ENCODE results near the gene CDH15.

Gene CDH15

GRCh38 chr16:89140981-89141883 lies 30.3 kb upstream of the CDH15 start:
- DNase-seq (ENCODE audit: low read depth), result no peak

- no peak for DNase-seq (ENCODE audit: low read depth)
These were observed 29.7 kb upstream of the CDH15 start for GRCh38 chr16:89141884-89142267.

DNA sequence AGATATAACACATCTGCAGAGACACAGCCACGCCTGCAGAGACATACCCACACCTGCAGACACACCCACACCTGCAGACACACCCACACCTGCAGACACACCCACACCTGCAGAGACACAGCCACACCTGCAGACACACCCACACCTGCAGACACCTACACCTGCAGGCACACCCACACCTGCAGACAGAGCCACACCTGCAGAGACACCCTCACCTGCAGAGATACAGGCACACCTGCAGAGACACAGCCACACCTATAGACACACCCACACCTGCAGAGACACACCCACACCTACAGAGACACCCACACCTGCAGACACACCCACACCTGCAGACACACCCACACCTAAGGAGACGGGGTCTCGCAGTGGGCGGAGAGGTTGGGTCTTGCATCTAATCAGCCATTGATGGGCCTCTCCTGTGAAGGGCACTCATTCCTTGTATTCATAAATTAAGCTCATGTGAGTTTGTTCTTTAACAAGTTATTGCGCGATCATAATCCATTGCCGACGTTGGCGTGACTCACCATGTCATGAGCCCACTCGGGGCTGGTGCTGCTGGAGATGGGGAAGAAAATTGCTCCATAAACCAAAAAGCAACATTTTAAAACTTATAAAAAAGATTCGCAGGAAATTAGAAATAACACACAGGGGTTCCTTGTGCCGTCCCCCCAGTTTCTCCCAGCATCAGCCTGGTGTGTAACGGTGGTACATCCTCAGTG lies 28.9 kb upstream of the CDH15 start:
- no peak for DNase-seq (ENCODE audit: low read depth)

DNA sequence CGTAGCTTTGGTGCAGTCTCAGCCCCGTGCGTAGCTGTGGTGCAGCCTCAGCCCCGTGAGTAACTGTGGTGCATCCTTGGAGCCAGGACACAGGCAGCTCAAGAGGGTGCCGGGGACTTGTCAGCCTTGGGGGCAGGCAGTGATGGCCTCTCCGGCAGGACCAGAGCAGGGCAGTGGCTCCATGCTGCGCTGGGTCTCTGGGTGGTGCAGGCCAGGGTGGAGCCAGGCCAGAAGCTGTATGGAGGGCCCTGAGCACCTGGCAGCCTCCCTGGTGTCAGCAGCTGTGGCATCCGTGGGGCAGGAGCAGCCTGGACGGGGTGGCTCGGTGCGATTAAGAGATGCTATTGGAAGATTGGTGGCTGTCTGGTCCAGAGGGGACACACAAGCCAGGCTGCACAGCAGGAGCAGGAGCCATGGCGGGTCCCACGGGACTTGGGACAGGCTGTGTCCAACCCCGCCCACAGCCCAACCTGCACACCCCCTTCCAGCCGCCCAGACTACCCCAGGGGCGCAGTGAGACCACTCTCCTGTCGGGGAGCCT lies 28.3 kb upstream of the CDH15 start:
- no peak for DNase-seq (ENCODE audit: low read depth)

- DNase-seq (ENCODE audit: low read depth), result no peak
These were observed 27.5 kb upstream of the CDH15 start for GRCh38 chr16:89143911-89144675.

DNA sequence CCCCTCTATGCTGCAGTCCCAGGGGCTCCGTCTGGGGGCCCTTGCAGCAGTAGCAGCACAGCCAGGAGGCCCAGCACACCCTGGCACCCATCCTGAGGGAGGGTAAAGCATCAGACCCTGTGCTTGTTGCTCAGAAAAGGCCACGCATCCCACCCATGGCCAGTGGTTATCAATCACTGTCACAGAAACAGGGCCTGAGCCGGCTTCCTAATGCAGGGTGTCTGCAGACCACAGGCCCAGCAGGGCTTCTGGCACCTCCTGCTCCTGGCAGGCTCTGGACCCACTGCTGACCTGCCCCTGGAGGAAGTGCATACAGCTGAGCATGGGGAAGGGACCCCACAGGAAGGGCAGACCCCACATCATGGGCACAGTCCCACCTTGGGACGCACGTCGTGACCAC lies 26.9 kb upstream of the CDH15 start:
- DNase-seq (ENCODE audit: low read depth), result no peak

DNA sequence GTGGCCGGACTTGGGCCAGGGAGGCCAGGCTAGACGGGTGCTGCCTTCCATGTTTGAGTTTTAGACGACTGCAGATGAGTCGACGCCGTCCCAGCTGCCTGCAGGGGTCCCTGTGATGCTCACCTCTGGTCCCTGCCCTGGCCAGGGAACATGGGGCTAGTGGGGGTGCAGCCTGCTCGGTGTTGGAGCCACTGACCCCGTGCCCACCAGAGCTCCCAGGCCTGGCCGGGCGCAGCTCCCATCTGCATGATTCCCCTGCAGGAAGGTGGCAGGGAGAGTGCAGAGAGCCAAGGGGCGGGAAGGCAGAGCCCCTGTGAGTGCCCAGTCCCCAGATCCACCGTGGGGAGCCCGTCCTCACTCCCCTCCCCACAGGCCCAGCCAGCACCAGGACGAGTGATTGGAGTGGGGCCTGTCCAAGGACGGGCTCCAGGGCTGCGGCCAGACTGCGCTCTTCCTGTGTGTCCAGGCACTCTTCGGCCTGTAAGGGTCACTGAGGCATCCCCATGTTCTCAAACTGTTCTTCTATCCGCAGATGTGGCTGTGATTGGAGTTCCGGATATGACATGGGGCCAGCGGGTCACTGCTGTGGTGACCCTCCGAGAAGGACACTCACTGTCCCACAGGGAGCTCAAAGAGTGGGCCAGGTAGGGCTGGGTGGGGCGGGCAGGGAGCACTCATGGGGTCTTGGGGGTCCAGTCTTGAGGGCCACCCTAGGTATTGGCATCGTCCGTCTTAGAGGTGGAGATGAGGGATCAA lies 26.0 kb upstream of the CDH15 start:
- no peak for DNase-seq (ENCODE audit: low read depth)

GRCh38 chr16:89146211-89147005 lies 25.1 kb upstream of the CDH15 start:
- no peak for DNase-seq (ENCODE audit: low read depth)

DNA sequence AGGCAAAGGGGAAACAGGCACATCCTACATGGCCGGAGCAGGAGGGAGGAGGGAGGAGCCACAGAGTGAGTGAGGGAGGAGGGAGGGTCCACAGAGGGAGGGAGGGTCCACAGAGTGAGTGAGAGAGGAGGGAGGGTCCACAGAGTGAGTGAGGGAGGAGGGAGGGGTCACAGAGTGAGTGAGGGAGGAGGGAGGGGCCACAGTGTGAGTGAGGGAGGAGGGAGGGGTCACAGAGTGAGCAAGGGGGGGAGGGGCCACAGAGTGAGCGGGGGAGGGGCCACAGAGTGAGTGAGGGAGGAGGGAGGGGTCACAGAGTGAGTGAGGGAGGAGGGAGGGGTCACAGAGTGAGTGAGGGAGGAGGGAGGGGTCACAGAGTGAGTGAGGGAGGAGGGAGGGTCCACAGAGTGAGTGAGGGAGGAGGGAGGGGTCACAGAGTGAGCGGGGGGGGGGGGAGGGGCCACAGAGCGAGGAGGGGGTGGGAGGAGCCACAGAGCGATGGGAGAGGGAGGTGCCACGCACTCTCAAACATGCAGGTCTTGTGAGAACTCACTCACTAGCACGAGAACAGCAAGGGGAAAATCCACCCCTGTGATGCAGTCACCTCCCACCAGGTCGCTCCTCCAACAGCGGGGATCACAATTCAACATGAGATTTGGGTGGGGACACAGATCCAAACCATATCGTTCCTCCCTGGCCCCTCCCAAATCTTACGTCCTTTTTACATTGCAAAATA lies 24.3 kb upstream of the CDH15 start:
- no peak for DNase-seq (ENCODE audit: low read depth)

DNA sequence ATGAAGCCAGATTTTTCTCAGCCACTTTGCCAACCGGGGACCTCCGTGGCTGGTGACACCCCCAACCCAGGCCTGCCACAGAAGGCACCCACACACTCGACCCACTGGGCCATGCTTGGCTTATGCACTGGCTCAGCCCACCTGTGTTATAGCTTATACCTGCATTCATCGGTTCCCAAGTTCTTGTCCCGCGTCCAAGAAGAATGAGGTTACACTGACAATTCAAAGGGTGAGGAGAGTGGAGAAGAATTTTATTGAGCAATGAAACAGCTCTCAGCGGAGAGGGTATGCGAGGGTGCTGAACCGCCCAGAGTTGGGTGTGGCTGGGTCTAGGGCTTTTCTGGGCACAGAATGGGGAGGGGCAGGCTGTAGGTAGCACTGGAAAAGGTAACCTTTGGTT lies 22.2 kb upstream of the CDH15 start:
- no peak for DNase-seq (ENCODE audit: low read depth)

- DNase-seq (ENCODE audit: low read depth), result no peak
These were observed 21.3 kb upstream of the CDH15 start for GRCh38 chr16:89150090-89150835.

GRCh38 chr16:89150981-89151380 lies 20.6 kb upstream of the CDH15 start:
- DNase-seq (ENCODE audit: low read depth), result no peak

- no peak for DNase-seq (ENCODE audit: low read depth)
These were observed 18.5 kb upstream of the CDH15 start for GRCh38 chr16:89152831-89153700.

- no peak for DNase-seq (ENCODE audit: low read depth)
These were observed 17.7 kb upstream of the CDH15 start for GRCh38 chr16:89153848-89154271.

DNA sequence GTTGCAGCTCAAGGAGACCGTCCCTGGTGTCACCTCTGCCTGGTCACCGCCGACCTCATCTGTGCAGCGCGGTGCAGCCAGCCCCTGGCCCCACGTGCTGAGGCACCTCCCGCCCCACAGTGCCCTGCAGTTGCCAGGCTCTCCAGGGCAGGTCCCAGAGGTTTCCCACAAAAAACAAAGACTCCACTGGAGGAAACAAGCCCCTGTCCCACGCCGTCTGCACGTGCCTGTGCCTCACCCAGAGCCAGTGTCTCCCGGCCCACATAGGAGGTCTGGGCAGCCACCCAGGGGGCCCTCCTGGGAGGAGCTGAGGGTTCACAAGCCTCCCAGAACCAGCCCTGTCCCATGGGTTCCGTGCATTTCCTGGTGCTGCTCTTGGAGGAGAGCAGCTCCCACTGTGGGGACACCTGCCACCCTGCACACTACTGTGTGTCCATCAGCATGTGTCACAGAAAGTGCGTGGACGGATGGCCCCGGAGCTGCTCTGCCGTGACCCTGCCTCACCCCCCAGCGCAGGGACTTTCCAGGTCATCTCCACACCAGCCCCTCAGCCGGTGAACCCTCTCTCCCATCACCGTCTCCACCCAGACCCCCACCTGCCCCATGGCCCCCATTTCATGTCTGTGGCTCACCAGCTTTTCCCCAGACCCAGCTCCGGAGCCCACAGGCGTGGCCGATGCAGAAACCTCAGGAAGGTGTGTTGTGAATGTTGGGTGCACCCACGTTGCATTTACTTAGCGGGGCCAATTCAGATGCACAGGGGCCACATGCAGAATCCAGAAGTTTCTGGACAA lies 17.0 kb upstream of the CDH15 start:
- DNase-seq (ENCODE audit: low read depth), result no peak

DNA sequence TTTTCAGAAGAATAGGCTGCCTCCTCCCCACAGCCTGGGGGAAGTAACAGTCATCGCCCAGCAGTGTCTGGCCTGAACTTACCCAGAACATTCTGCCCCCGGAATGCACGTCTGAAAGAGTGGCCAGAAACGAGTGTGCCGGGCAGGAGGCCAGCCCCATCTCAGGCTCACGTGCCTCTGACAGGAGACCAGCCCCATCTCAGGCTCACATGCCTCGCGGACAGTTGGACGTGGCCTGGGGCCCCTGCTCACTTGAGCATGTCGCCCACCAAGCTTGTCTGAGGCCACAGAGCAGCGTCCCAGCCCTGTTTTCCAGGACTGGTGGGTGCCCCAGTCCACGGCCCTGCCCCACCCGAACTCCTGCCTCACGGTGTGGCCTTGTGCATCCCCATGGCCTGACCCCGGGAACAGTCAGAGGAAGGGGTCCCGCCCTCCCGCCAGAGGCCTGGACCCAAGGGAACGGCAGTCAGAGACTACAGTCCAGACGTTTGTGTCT lies 16.3 kb upstream of the CDH15 start:
- no peak for DNase-seq (ENCODE audit: low read depth)

All from T-helper 22 cell (primary cell).